ENCODE data around the gene PITPNC1.
"Not testable (repeated sequence)": the region's sequence is repeated elsewhere in the genome, so short reads cannot be mapped to it uniquely, and the experiment has no call there.

PITPNC1 gene

GRCh38 chr17:67443931-67444595 is 67.0 kb downstream of the PITPNC1 start:
- H3K27ac ChIP-seq, result peak overlapping the region in 10 of 21 experiments; percentile 5 to 69 (median 51)
- H3K4me3 ChIP-seq, result no peak overlapping the region

DNA sequence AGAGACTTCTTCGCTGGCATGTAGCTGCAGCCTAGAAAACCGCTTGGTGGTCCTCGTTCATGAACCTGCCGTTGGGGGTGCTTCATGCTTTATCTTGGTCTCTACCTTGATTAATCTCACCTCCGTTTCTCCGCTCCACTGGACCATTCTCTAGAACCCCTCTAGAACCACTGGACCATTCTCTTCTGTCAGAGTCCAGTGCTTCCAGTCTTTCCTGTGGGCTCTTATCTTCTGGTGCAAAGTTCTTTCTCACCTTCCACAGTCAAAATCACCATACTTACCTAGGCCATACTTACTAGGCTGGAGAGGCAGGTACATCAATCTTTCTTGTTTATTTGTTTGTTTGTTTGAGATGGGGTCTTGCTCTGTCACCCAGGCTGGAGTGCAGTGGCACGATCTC is 71.4 kb downstream of the PITPNC1 start:
- Histone ChIP-seq H3K4me3 (no peak overlapping the region), H3K27ac (peak overlapping the region in 1 of 21 experiments; percentile 68)

DNA sequence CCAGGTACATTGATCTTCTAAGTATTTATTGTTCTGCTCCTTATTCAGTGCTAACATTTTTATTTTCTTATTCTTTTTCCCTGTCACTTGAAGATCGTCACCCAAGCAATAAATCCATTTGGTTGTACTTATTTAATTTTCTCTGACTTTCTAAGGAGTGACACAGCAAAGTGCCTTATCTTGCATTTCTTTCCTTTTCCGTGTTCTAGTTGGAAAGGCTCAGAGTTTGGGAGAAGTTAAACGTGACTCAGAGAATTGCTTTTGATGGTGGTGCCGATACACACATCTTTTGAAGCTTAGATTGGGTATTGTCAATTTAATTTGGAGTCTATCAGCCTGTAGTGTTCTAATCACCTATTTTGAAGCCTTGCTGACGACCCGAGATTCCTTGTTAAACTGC is 72.0 kb downstream of the PITPNC1 start:
- H3K27ac ChIP-seq, result peak overlapping the region in 3 of 21 experiments; percentile 24 to 68 (median 35)

DNA sequence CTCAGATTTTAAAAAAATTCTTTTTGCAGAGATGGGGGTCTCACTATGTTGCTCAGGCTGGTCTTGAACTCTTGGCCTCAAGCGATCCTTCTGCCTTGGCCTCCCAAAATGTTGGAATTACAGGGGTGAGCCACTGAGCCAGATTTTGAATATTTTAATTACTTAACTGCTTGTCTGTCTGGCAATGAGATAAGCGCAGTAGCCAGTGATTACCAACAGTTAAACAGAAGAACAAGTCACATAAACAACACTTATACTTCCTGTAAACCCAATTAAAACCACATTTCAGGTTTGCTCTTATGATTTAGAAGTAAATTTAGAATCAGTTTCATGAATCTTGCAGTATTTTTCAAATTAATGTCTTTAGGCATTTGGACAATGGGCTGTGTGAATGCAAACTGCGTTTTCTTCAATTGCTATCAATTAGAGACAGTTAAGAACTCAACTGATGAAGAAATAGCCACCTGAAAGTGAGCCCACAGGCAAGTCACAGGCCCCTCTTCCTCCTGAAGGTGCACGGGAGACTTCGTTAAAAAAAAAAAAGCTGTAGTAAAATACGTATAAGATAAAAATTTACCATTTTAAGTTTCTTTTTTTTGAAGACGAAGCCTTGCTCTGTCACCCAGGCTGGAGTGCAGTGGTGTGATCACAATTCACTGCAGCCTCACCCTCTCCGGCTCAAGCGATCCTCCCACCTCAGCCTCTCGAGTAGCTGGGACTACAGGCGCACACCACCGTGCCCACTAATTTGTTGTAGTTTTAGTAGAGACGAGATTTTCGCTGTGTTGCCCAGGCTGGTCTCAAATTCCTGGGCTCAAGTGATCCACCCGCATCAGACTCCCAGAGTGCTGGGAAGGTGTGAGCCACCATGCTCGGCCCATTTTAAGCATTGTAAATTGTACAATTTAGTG is 73.0 kb downstream of the PITPNC1 start:
- Histone ChIP-seq H3K27ac (peak overlapping the region in 5 of 21 experiments; percentile 4 to 68 (median 24)), H3K4me3 (no peak overlapping the region)

More for the DNA sequence above, 72.0 kb downstream of the PITPNC1 start:
- H3K4me3 ChIP-seq, result no peak overlapping the region

GRCh38 chr17:67452681-67453554 is 75.8 kb downstream of the PITPNC1 start:
- H3K27ac ChIP-seq, result peak overlapping the region in 6 of 21 experiments; percentile 12 to 79 (median 56)
- H3K4me3 ChIP-seq, result no peak overlapping the region

GRCh38 chr17:67456103-67456502 is 79.0 kb downstream of the PITPNC1 start:
- Histone ChIP-seq H3K4me3 (no peak overlapping the region), H3K27ac (peak overlapping the region in 1 of 21 experiments; percentile 10)

- Histone ChIP-seq H3K27ac (no peak overlapping the region), H3K4me3 (no peak overlapping the region)
Observed at GRCh38 chr17:67456889-67457288, 79.8 kb downstream of the PITPNC1 start.

DNA sequence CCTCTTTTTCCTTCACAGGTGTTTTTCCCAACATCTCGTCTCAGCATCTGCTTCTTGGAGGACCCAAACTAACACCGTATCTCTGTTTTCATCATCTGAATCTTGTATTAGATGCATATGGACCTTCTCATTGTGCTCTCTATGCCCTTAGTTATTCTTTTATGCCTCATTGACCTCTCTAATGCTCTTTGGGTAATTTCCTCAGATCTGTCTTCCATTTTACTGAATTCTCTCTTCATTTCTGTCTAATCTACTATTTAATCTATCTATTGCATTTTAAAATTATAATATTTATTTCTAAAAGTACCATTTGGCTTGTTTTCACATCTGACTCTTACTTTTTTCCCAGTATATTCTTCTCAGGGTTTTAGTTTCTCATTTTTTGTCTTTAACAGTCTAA is 81.1 kb downstream of the PITPNC1 start:
- H3K27ac ChIP-seq, result no peak overlapping the region
- H3K4me3 ChIP-seq, result no peak overlapping the region

DNA sequence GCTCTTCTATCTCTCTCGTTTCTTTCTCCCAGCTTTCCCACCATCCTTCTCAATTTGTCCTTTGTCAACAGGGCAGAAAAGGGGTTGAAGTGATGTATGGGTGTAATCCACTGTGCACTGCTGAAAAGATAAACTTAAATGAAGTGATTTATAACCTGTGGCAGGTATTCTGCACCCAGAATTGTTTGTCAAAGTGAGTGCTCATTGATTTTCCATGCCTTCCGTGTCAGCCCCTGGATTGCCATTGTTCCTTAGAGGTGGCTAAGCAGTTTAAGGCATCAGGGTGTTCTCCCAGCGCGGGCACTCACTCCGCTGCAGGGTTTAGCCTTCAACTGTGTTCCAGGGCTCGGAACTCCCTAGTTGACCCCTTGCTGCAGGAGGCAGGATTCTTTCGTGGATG is 82.9 kb downstream of the PITPNC1 start:
- H3K4me3 ChIP-seq, result no peak overlapping the region
- no peak overlapping the region for H3K27ac ChIP-seq

DNA sequence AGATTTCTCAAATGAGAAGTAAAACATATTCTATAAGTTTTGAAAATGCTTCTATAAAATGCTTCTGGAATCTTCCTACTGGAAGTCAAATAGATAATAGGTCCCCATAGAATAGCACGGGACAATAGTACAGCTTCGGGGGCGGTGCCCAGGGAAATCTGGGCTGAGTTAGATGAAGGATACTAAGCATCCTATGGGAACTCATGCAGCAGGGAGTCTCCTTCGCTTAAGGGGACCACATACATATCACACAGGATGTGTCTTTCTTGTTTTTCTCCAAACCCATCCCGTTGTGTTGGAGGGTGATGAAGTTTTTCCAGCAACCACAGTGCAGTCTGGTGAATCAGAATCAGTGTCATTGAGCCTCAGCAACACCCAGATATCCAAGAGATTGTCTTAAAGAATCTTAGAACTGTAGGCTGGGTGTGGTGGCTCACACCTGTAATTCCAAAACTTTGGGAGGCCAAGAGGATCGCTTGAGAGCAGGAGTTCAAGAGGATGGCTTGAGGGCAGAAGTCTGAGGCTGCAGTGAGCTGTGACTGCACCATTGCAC is 84.2 kb downstream of the PITPNC1 start:
- H3K27ac ChIP-seq, result no peak overlapping the region

DNA sequence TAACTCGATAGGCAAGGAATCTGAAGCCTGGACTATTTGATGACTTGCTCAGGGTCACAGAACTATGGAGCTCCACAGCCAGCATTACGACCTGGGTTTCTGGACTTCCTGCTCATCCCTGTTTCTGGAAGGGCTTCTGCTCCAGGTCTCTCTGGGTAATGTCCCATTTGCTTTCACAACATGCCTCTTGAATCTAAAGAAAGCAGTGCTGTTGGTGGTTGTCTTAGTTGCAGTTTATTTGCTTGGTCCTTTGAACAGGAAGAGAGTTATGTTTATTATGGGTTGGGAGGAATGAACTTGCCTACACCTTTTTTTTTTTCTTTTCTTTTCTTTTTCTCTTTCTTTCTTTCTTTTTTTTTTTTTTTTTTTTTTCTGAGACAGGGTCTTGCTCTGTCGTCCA is 84.8 kb downstream of the PITPNC1 start:
- Histone ChIP-seq H3K27ac (no peak overlapping the region), H3K4me3 (no peak overlapping the region)

More for the DNA sequence above, 84.2 kb downstream of the PITPNC1 start:
- H3K4me3 ChIP-seq, result no peak overlapping the region

- Histone ChIP-seq H3K4me3 (no peak overlapping the region), H3K27ac (no peak overlapping the region)
Observed at GRCh38 chr17:67466251-67466796, 89.2 kb downstream of the PITPNC1 start.

GRCh38 chr17:67467500-67468455 is 90.7 kb downstream of the PITPNC1 start:
- H3K4me3 ChIP-seq, result no peak overlapping the region
- H3K27ac ChIP-seq, result no peak overlapping the region

GRCh38 chr17:67469208-67469980 is 92.3 kb downstream of the PITPNC1 start:
- no peak overlapping the region for H3K4me3 ChIP-seq
- peak overlapping the region in 7 of 21 experiments; percentile 3 to 79 (median 31) for H3K27ac ChIP-seq

DNA sequence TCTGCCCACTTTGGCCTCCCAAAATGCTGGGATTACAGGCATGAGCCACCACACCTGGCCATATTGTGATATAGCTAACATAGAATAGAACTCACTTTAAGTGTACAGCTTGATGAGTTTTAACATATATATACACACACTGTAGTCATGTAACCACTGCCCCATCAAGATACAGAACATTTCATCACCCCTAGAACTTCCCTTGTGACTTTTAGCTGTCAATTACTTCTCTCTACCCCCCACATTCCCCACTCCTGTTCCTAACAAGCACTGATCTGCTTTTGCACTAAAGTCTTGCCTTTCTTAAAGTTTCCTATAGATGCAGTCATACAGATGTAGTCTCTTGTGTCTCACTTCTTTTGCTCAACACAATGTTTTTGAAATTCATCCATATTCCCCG is 93.1 kb downstream of the PITPNC1 start:
- Histone ChIP-seq H3K27ac (peak overlapping the region in 1 of 21 experiments; percentile 79), H3K4me3 (no peak overlapping the region)

- Histone ChIP-seq H3K27ac (no peak overlapping the region), H3K4me3 (no peak overlapping the region)
Observed at GRCh38 chr17:67471118-67471517, 94.0 kb downstream of the PITPNC1 start.

DNA sequence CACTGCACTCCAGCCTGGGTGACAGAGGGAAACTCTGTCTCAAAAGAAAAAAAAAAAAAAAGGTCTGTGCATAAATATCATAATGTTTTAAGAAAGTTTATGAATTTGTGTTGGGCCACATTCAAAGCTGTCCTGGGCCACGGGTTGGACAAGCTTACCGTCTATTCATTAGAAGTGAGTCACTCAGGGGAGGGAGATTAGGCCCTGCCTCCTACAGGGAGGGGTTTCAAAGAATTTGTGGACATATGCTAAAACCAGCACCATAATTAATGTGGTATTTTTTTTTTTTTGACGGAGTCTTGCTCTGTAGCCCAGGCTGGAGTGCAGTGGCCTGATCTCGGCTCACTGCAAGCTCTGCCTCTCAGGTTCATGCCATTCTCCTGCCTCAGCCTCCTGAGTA is 95.5 kb downstream of the PITPNC1 start:
- H3K27ac ChIP-seq, H3K4me3 ChIP-seq: not testable (repeated sequence)
